ENCODE data around the gene GLCCI1. TPM values are rescaled to one million over a fixed set of nuclear protein-coding genes. Genes with fewer than 3 reads are reported as not detected.
"Not testable (repeated sequence)": the region's sequence is repeated elsewhere in the genome, so short reads cannot be mapped to it uniquely, and the experiment has no call there.

GLCCI1 gene
- total RNA-seq, 1 donor from 2014 or later = 25.5 TPM

DNA sequence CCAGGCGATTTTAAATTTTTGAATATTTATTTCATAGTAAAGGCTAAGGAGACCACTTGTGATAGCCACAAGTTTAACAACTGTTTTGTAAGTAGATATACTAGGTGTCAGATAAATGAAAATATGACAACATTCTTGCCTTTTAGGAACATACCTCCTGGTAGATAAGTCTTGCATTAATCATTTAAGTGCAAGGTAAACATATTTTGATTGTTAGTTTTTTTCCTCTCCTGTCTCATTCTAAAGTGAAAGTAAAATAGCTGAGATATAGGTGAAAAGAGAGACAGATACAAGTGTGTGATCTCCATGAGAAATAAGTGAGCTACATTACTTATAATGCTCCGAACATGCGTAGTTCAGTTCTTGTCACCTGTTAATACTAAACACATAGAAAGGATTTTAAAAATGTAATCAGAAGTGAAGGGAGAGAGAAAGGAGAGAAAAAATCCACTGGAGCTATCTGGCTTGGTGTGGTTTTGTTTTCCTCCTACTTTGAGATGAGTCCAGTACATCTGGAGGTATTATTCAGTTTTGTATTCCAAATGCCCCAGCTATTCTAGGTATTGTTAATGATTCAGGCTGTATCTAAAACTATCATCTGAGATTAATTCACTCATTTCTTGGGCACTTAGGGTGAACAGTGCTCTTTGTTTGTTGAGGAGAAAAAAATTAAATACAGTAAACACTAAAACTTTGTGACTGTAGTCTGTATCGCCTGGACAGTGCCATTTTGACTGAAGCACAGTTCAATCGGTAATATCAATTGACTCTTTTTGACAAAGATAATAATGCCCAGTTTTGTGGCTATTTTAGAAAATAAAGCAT is 21.2 kb downstream of the GLCCI1 start:
- DNase-seq (ENCODE audit: low spot score) = no peak

DNA sequence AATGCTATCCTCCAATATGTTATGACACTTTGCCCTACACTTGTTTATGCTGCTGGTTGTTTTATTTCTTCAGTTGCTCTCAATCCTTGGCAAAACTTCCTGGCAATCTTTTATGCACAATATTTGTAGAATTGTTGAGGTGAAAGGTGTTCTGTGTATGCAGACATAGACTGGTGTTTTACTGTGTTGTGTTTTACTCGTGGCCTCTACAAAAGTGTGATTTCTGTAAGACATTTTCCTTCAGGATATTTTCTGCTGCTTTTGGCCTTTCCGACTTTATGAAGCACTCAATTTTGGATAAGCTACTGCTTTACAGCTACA is 21.8 kb downstream of the GLCCI1 start:
- DNase-seq (ENCODE audit: low spot score) = no peak

DNA sequence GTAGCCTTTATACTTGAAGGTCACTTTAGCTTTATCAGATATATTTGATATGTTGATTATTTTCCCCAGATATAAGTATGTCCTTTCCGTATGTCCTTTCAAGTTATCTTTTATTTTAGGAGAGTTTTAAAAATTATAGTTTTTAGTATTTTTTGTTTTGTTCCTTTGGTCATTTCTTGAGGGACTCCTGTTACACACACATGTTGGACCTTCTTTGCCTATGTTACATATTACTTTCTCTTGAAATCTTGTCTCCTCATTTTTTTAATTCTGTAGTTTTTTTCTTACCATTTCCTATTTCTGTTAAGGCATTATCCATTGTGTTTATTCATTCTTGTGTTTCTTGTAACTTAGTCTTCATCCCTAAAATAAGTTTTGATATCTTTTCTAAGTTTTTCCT is 23.9 kb downstream of the GLCCI1 start:
- DNase-seq (ENCODE audit: low spot score) = no peak

DNA sequence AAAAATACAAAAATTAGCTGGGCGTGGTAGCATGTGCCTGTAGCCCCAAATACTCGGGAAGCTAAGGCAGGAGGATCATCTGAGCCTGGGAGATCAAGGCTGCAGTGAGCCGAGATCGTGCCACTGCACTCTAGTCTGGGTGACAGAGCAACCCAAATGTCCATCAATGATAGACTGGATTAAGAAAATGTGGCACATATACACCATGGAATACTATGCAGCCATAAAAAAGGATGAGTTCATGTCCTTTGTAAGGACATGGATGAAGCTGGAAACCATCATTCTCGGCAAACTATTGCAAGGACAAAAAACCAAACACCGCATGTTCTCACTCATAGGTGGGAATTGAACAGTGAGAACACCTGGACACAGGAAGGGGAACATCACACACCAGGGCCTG is 26.8 kb downstream of the GLCCI1 start:
- DNase-seq (ENCODE audit: low spot score) = not testable (repeated sequence)

- DNase-seq (ENCODE audit: low spot score) = no peak
These were observed 28.0 kb downstream of the GLCCI1 start for GRCh38 chr7:7996568-7996967.

DNA sequence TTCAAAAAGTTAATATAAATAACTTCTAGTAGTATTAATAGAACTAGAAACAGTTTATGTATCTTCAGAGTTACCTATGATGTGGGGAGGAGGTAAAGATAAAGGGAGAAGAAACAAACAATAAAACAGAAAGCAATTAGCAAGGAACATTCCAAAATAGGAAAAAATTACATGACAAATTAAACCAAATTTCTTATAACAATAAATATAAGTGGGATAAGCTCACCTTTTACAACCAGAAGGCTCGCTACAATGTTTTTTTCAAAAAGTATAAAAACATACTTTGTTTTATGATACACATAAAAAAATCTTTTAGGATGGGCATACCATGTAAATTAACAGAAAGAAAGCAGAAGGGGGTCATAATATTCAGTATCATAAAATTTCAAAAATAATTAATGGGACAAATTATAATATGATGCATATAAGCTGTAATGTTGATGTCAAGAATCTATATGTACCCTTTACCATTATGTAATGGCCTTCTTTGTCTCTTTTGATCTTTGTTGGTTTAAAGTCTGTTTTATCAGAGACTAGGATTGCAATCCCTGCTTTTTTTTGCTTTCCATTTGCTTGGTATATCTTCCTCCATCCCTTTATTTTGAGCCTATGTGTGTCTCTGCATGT is 31.8 kb downstream of the GLCCI1 start:
- no peak for DNase-seq (ENCODE audit: low spot score)

GRCh38 chr7:8003077-8003476 is 34.5 kb downstream of the GLCCI1 start:
- no peak for DNase-seq (ENCODE audit: low spot score)

- no peak for DNase-seq (ENCODE audit: low spot score)
These were observed 36.7 kb downstream of the GLCCI1 start for GRCh38 chr7:8005279-8005678.

DNA sequence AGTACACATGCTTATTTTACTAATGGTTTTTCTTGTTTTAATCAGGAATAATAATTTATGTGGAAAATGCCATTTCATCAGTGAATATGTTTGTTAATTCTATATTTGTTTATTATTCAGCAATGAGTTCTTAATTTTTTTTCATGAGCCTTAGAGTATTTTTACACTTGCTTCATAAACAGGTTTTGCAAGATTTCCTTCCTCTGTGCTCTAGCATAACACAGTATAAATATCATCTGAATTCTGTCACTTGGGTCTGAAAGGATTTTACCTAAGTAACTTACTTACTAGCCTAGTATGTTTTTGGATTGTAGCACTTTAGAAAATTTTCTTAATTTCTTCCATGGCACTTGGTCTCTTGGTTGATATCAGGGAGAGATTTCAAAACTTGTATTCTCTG is 45.8 kb downstream of the GLCCI1 start:
- DNase-seq (ENCODE audit: low spot score) = no peak

GRCh38 chr7:8015100-8015745 is 46.6 kb downstream of the GLCCI1 start:
- no peak for DNase-seq (ENCODE audit: low spot score)

- no peak for DNase-seq (ENCODE audit: low spot score)
These were observed 47.1 kb downstream of the GLCCI1 start for GRCh38 chr7:8015746-8016120.

DNA sequence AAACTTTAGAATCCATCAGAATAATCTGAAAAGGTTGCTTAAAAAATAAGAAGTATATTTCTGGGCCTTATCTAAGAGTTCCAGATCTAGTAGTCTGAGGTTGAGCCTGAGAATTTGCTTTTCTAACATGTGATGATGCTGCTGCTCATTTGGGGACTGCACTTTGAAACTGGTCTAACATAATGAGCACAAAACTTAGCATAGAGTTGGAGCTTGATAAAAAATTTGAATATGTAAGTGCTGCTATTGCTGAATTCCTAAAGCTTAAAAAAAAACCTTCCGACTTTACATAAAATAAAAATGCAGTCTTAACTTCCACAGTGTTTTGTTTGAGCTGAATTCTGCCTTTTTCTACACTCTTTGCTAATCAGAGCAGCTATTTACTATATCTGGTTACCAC is 48.8 kb downstream of the GLCCI1 start:
- DNase-seq (ENCODE audit: low spot score) = no peak

DNA sequence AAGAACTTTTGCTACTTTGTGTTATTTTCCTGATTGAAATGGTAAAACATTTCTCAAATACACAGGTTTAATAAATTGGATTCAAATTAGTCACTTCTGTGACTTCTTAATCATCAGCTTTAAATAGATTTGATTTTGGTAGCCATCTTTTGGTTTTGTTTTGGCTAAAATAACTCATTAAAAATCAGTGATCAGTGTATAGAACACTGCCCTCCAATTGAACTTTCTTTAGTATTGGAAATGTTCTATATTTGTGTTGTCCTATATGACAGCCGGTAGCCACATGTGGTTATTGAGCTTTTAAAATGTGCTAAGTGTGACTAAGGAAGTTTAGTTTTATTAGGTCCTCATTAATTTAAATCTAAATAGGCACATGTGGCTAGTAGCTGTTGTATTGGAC is 50.4 kb downstream of the GLCCI1 start:
- DNase-seq (ENCODE audit: low spot score) = no peak

GRCh38 chr7:8022628-8023027 is 54.0 kb downstream of the GLCCI1 start:
- no peak for DNase-seq (ENCODE audit: low spot score)

DNA sequence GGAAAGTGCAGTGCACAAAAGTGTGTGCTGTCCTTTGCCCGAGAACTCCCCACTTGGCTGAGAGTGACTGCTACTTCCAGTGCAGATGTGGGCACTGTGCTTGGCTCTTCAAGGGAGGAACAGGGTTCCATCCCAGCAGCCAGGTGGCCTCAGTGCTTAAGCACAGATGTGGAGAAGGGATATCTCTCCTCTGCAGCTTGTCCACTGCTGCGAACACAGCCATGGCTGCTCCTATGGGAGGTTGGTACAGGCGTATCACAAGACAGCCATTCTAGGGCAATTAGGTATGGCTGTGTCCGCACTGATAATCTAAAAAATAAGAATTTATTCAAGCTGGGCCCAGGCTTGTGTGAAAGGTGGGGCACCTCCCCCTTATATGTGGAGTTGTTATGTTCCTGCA is 66.6 kb downstream of the GLCCI1 start:
- DNase-seq (ENCODE audit: low spot score) = no peak

DNA sequence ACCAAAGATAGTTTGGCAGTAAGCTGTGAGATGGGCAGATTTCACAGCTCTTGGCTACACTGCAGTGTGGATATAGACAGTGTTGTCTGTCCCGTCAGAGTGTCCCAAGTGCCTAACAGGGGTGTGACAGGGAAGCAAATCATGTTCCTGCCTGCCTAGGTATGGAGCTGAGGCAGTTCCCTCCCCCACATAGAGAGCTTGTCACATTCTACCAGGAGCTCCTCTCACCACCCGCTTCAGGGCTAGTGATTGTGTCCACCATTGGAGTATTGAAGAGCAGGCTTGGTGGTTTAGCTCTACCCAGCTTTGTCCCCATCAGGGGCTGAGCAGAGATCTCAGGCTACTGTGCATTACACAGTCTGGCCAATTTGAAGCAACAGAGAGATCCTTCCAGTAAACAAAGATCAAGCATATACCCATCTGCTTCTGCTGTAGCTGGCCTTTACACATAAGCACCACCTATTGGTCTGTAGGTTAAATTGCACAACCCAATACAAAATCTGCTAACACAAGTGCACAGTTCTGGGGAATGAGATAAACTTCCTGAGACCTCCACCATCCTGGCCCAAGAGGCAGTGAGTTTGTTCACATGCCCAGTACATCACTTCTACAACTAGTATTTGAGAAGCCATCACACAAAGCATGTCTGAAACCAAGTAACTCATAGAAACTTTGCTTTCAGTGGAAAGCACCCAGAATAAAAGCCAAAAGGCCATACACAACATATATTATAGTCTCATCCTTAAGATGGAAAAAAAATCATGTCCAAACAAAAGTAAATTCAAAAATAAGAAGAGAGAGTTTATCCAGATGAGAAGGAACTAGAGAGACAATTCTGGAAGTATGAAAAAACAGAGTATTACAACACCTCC is 67.3 kb downstream of the GLCCI1 start:
- no peak for DNase-seq (ENCODE audit: low spot score)

DNA sequence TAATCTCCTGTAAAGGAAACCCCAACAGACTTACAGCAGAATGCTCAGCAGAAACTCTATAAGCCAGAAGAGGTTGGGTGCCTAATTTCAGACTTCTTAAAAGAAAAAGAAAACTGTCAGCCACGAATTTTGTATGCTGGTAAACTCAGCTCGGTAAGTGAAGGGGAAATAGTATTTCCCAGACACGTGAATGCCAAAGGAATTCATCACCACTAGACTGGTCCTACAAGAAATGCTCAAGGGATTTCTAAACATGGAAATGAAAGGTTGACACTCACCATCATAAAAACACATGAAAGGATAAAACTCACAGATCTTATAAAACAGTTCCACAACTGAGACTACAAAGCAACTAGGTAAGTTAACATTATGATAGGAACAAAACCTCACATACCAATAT is 68.6 kb downstream of the GLCCI1 start:
- DNase-seq (ENCODE audit: low spot score) = no peak

- DNase-seq (ENCODE audit: low spot score) = no peak
These were observed 72.3 kb downstream of the GLCCI1 start for GRCh38 chr7:8040768-8041369.

GRCh38 chr7:8042796-8043535 is 74.4 kb downstream of the GLCCI1 start:
- no peak for DNase-seq (ENCODE audit: low spot score)

DNA sequence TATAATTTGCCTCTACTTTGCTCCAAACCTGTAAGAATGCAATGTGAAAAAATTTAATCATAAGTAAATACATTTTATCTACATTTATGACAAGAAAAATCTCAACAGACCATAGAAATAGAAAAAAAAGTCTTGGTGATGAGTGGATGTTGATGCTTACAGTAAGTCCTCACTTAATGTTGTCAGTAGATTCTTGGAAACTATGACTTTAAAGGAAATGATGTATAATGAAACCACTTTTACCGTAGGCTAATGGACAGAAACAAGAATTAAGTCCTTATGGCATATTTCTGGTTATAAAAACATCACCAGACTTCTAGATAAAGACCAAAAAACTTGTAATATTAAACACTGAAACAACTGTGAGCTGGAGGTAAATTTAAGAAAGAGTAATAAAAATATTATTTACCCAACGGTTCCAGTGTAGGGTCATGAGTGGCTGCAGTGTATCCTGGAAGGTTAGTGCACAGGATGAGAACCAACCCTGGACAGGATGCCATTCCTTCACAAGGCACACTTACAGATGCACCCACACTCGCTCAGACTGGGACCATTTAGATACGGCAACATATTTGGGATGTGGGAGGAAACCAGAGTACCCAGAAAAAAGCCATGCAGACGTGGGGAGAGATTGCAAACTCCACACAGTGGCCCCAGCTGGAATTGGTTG is 76.3 kb downstream of the GLCCI1 start:
- no peak for DNase-seq (ENCODE audit: low spot score)

DNA sequence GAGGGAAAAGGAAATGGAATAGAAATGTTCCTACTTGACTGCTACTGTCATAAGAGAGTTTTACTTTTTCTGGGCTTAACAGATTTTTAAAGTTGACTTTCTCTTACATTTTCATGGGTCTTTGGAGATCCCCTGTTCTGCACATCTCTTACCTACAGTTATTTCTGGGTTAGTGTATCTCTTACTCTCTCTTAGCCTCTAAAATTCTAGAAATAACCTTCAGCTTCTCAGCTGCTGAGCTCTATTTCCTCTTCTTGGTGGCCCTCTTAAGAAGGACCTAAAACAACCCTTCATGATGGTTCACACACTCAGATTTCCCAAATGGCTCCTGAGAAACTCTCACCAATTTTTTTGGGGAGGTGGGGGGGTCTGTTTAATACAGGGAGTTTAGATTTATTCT is 79.5 kb downstream of the GLCCI1 start:
- DNase-seq (ENCODE audit: low spot score) = not testable (repeated sequence)
